ENCODE data around the gene ZNF507.

ZNF507 gene

DNA sequence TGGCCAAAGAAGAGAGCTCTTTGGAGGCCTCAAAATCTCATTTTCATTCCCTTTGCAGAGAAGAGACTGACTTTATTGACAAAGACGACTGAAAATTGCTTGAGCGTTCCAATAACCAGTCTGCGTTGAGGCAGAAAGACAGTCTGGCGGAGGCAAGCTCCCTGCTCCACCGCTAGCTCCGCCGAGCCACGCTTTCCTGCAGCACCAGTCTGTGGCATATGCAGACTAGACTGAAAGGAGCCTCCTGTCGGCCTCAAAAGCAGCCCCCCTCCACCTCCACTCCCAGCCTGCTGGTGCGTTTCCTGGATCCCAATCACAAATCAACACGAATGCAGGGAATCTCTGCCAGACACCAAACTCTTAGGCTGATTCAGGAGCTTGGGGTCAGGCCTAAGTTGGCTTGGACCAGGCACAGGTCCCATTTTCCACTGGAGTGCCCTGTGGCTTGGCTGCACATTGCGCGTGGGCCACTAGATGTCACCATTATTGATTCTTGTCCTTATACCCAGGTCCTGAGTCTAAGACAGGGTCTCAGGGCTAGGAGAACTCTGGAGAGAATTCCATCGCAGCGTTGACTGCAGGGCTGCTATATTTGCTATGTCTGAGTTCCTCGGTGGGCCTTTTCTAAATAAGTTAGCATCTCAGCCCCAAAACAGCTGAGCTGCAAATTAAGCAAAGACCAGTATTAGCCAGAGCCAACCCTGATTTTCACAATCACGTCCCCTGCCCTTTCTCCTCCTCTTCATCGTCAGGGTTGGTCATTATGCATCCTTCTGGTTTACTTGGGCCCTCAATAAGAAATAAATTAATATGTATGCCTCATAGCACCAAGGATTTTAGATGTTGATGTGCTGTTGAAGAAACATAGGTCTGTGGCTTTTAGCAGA lies 5.2 kb upstream of the ZNF507 start:
- DNase-seq: peak; percentile 67

DNA sequence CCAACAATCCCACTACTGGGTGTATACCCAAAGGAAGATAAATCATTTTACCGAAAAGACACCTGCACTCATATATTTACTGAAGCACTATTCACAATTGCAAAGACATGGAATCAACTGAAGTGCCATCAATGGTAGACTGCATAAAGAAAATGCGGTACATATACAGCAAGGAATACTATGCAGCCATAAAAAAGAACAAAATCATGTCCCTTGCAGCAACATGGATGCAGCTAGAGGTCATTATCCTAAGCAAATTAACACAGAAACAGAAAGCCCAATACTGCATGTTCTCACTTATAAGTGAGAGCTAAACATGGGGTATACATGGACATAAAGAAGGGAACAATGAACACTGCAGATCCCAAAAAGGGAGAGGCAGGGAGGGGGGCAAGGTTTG lies 2.7 kb upstream of the ZNF507 start:
- DNase-seq: no peak

GRCh38 chr19:32343550-32344262 lies 1.7 kb upstream of the ZNF507 start:
- DNase-seq: no peak

DNA sequence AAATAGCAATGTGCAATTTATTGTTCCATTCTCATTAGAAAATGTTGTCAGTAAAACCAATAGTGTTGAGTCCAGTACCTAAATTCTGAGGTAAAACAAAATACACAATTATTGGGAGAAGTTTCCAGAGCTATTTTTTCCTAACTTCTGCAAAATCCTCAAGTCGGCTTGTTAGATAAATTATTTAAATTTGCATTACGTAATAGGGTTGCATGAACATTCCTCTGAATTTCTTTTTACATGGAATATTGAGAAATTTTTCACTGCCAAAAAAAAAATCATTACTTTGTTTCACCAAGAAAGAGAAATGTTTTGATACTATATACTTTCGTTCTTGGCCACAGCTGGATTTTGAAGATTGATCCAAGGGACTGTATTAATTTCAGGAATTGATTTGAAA lies 1.5 kb downstream of the ZNF507 start:
- no peak for DNase-seq

DNA sequence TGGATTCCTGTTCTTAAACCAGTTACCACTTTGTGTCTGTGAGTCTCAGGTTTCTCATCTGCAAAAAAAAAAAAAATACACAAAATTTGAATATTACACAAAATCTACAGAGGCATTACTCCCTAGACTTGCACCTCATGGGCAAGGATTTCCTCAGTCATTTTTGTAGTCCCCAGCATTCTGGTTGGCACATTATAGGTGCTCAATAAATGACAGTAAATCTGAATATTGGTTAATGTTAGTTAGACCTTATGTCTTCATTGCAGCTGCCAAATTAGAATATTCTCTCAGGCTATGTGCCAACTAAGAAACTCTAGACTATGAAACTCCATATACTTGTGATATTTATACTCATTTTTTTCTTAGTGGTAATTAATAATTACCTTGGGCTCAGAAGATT lies 2.2 kb downstream of the ZNF507 start:
- no peak for DNase-seq

DNA sequence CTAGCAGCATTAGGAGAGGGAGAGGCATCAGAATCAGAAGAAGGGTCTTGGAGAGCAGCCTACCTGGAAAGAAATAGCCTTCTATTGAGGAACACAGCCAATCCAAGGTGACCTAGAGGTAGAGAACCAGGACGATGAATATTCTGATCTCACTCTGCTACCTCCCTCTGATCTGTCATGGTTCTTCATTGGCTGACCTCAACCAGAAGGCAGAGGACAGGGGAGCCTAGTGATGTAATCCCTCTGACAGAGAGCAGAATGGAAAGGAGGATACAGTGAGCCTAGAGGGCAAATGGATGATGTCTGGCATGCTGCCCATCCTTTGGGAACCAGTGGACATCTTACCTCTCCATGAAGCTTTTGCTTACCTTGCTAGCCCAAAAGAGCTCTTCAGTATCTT lies 3.6 kb downstream of the ZNF507 start:
- DNase-seq: no peak

GRCh38 chr19:32349724-32350470 lies 4.5 kb downstream of the ZNF507 start:
- DNase-seq: no peak

DNA sequence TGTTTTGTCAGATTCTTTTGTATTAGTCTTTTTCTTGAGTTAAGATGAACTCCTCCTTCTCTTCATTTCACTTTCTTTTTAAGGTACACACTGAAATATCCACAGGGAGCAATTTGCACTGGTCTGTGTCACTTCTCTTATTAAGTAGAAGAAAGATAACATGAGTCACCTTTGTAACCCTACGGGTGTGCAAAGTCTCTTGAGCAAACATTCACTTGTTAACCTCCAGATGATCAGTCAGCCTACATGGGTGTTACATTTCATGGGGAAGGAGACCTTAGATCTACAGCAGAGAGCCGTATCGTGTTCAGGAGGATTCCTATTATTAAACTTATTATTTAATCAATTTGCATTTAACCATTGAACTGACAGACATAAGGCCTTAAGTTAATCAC lies 5.1 kb downstream of the ZNF507 start:
- no peak for DNase-seq

DNA sequence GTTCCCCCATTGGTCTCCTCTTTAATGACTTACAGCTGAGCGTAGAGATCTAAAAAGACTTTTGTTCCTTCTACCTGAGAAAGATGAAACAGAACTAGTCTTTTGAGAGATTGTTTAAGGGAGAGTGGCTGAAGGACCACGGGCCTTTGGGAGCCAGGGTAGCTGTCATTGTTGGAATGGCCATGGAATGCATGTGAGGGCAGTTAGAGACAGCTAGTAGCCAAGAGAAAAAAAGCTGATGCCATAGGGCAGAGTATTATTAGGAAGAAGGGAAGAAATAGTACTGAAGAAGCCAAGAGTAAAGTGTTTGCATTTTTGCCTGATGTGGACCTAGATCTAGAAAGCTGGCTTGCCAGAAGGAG lies 5.6 kb downstream of the ZNF507 start:
- DNase-seq: no peak

DNA sequence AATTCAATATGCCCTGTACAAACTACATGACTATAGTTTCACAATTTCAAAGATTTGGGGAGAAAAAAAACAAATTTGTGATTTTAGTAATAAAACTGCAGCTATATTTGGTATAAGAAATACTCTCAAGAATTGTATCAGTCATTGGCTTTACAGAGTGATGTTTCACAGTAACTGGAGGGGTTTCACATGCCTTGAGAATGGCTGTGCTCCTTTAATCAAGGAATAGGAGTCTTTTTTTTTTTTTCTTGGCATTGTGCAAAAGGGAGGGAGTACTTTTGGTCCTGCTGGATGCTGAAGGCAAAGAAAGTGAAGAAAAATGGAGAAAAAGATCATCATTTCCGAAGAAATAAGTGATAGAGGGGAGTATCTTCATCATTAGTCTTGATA lies 6.8 kb downstream of the ZNF507 start:
- no peak for DNase-seq

DNA sequence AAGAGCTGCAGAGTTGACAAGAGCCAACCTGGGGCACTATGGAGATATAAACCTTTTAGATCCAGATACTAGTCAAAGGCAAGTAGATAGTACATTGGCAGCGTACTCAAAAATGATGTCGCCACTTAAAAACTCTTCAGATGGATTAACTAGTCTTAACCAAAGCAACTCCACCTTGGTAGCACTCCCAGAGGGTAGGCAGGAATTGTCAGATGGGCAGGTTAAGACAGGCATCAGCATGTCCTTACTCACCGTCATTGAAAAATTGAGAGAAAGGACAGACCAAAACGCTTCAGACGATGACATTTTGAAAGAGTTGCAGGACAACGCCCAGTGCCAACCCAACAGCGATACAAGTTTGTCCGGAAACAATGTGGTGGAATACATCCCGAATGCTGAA lies 8.9 kb downstream of the ZNF507 start:
- no peak for DNase-seq

DNA sequence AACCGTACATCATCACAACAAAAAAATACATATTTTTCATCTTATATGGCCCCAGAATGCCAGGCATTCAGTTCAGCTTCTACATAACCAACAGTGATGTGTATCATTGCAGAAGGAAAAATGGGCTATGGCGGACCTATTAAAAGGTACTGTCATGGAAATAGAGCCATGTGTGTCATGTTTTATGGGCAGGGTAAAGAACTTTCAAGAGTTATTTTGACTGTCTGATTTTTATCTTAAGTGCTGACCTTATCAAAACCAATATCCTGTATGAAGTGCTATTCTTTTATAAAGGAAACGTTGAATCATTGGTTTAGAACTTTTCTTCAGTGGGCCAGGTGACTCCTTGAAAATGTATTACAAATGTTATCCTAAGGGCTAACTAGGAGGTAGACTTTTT lies 9.9 kb downstream of the ZNF507 start:
- DNase-seq: no peak

DNA sequence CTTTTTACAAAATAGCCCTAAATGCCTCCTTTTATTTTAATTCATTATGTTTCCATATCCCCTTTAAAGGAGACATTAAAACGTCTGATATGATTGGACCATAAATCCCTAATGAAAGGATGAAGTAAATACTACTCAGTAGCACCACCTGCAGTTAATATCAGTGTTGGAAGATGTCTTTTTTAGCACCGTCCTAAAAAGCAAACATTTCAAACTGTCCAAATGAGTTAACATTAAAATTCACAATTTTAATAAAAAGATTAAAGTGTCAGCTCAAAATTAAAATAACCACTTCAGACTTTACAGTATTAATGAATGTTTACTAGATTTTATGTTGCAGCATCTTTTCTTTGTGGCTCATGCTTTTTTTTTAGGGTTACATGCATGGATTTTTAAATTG lies 12.3 kb downstream of the ZNF507 start:
- no peak for DNase-seq

- DNase-seq: no peak
These were observed 12.9 kb downstream of the ZNF507 start for GRCh38 chr19:32358321-32358720.

DNA sequence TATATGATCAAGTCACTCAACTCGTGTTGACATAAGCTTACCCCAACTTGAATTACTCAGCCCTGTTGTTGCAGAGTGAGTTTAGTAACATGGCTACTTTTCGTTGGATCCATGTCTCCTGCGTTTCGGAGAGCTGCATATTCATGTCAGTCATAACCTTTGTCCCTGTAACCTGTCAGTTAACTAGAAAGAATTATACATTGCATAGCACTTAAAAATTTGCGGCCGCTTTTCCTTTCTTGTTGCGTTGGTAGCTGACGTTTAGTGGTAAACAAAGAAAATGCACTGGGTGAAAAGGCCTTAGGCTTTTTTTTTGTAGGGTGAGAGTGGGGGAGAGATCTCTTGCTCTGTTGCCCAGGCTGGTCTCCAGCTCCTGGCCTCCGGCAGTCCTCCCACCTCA lies 14.2 kb downstream of the ZNF507 start:
- no peak for DNase-seq

DNA sequence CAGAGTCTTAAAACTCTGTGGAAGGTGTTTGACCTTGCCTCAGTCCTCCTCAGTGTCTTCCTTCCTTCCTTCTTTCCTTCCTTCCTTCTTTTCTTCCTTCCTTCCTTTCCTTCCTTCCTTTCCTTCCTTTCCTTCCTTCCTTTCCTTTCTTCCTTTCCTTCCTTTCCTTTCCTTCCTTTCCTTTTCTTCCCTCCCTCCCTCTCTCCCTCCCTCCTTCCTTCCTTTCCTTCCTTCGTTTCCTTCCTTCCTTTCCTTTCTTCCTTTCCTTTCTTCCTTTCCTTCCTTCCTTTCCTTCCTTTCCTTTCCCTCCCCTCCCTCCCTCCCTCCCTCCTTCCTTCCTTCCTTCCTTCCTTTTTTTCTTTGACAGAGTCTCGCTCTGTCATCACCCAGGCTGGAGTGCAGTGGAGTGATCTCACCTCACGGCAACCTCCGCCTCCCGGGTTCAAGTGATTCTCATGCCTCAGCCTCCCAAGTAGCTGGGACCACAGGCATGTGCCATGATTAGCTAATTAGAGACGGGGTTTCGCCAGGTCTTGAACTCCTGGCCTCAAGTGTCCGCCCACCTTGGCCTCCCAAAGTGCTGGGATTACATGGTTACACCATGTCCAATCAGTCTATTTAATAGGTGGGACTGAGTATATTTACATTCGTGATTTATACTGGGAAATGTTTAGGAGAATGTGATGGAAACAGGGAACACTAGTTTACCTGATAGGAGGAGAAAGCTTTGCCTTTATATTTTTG lies 16.3 kb downstream of the ZNF507 start:
- no peak for DNase-seq

DNA sequence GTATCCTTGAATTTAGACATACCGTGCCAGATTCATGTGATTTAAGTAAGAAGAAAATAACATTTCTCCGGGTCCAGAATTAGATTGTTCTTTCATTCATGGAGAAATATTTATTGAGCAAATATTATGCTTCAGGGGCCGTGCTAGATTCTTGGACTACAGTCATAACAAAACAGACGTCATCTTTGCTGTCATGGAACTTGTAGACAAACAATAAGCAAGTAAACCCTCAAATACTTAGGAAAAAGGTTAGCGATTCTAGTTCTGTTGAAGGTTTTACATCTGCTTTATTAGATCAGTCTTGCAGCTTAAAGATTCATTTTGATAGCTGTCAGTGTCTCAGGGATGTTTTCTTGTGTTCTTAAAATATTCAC lies 16.9 kb downstream of the ZNF507 start:
- no peak for DNase-seq

DNA sequence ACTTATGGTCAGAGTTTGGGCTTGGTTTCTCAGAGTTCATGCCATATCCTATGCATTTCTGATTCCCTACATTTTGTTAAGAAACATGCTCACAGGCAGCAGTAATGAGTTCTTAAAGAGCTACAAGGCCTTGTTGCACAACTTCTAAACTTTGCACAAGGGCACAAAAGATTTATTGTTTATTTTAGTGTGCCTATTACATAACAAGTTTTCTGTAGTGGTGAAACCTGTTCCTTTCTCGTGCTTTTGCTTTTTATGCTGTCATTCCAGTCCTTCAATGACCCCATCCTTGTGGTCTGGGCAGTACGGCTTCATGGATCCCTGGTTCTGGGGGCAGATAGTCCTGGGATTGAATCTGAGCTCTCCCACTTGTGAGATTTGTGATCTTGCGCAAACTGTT lies 17.8 kb downstream of the ZNF507 start:
- peak; percentile 58 for DNase-seq

DNA sequence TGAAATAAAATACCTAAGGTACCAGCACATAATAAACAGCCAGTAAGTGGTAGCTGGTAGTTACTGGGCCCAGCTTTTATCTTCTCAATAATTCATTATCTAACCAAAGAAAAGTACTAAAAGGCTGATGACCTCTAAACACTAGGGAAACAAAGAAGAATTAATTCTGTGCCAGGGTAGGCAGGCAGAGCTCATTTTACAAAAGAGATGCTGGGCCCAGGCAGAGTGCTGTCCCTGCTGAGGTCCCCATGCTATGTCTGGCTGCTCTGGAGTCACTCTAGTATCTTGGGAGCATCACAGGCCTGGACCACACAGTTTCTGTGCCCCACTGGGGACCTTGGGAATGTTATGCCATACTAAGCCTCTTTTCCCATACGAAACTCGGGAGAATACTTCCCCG lies 18.2 kb downstream of the ZNF507 start:
- peak; percentile 58 for DNase-seq

- no peak for DNase-seq
These were observed 18.6 kb downstream of the ZNF507 start for GRCh38 chr19:32364040-32364439.

DNA sequence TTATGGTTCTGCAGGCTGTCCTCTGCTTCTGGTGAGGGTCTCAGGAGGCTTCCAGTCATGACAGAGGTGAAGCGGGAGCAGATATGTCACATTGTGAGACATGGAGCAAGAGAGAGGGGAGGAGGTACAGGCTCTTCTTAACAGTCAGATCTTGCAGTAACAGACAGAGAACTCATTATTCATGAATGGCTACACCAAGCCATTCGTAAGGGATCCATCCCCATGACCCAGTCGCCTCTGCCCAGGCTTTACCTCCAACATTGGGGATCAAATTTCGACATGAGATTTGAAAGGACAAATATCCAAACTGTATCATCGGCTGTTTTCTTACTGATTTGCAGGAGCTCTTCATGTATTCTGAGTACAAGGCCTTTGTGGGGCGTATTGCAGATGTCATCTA lies 21.7 kb downstream of the ZNF507 start:
- DNase-seq: no peak

- no peak for DNase-seq
These were observed 22.6 kb downstream of the ZNF507 start for GRCh38 chr19:32367948-32368536.

GRCh38 chr19:32368787-32369186 lies 23.4 kb downstream of the ZNF507 start:
- no peak for DNase-seq

All from midbrain (tissue), 1 donor.